Keratinocyte (primary cell): ENCODE data around the gene ZNF549.

Experiments used
- EZH2 ChIP-seq: IDR thresholded peaks from one replicate; pipeline ENCODE4 v1.6.1; 2012; ENCODE audit warnings: inconsistent platforms, mild to moderate bottlenecking, low read length, moderate library complexity
- TF ChIP-seq, protein P1 (sequence below), 3 experiments: IDR thresholded peaks in 1 of 3; conservative IDR thresholded peaks in 1 of 3; optimal IDR thresholded peaks in 1 of 3; 2 replicates in 2 of 3; 3 replicates in 1 of 3; pipeline versions ENCODE3 to v1.5.1; 2011; ENCODE audit warnings: low read length in 3 of 3, mild to moderate bottlenecking in 3 of 3, moderate library complexity in 2 of 3, control low read depth in 1 of 3, inconsistent platforms in 1 of 3; ENCODE audit not compliant: insufficient read depth in 2 of 3; ENCODE audit errors: extremely low read depth in 1 of 3

GRCh38 chr19:57537953-57538547 is 10.9 kb downstream of the ZNF549 start:
- TF ChIP-seq, protein P1, sequence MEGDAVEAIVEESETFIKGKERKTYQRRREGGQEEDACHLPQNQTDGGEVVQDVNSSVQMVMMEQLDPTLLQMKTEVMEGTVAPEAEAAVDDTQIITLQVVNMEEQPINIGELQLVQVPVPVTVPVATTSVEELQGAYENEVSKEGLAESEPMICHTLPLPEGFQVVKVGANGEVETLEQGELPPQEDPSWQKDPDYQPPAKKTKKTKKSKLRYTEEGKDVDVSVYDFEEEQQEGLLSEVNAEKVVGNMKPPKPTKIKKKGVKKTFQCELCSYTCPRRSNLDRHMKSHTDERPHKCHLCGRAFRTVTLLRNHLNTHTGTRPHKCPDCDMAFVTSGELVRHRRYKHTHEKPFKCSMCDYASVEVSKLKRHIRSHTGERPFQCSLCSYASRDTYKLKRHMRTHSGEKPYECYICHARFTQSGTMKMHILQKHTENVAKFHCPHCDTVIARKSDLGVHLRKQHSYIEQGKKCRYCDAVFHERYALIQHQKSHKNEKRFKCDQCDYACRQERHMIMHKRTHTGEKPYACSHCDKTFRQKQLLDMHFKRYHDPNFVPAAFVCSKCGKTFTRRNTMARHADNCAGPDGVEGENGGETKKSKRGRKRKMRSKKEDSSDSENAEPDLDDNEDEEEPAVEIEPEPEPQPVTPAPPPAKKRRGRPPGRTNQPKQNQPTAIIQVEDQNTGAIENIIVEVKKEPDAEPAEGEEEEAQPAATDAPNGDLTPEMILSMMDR (optimal IDR thresholded peaks at IDR 0.05 in 1 of 3, IDR thresholded peaks at IDR 0.05 in 1 of 3, conservative IDR thresholded peaks at IDR 0.05 in 1 of 3; ENCODE audit: extremely low read depth in 1 of 3, insufficient read depth in 2 of 3, low read length in 3 of 3) = no peak
- TF ChIP-seq EZH2 = no peak
